Natural killer cell treated with Interleukin-12 subunit alpha and Interleukin-12 subunit beta and Interleukin-15 and Interleukin-18, amount 100 ng/mL, for 72 hours (primary cell): ENCODE results near the gene TMEM72. TPM values are rescaled to one million over a fixed set of nuclear protein-coding genes. Genes with fewer than 3 reads are reported as not detected.
A peak's percentile ranks its signal among the peaks of the same experiment; 100 is the strongest.

Source experiments
- ATAC-seq, 2 donors: fragments of 150-1000 bp; cut with Tn5 transposase in 1 of 2; sonication (Bioruptor Pico), chemical (Tn5 transposase) in 1 of 2; 2 replicates each; pipeline ENCODE4 v1.10.0; 2021
- DNase-seq: peaks from one replicate; pipeline ENCODE4 v3.0.0; 2022; ENCODE audit warnings: low spot score
- H3K27ac Mint-ChIP-seq, 2 donors: 1 replicate in 1 of 2; 2 replicates in 1 of 2; pipeline ENCODE4 v1.8.0; 2022; ENCODE audit warnings: mixed read lengths in 2 of 2, mild to moderate bottlenecking in 1 of 2, moderate library complexity in 1 of 2
- H3K27me3 Mint-ChIP-seq, 2 donors: 1 replicate in 1 of 2; 2 replicates in 1 of 2; pipeline ENCODE4 v1.8.0; 2022; ENCODE audit warnings: mixed read lengths in 2 of 2
- H3K36me3 Mint-ChIP-seq: one replicate; pipeline ENCODE4 v1.8.0; 2022; ENCODE audit warnings: mixed read lengths
- H3K4me1 Mint-ChIP-seq, 2 donors: 1 replicate in 1 of 2; 2 replicates in 1 of 2; pipeline ENCODE4 v1.8.0; 2022; ENCODE audit warnings: low read depth in 2 of 2, mixed read lengths in 2 of 2, mild to moderate bottlenecking in 1 of 2
- H3K4me3 Mint-ChIP-seq: one replicate; pipeline ENCODE4 v1.8.0; 2022; ENCODE audit warnings: mixed read lengths
- H3K9me3 Mint-ChIP-seq: 2 replicates; pipeline ENCODE4 v1.8.0; 2022; ENCODE audit warnings: mixed read lengths
- total RNA-seq, 2 donors: library from RNA; stranded (reverse); gene quantifications; one replicate each; pipeline ENCODE4 v1.2.3, GENCODE V29; 2022

Gene TMEM72
- total RNA-seq, 2 donors from 2014 or later, result not detected

GRCh38 chr10:44971935-44972757 is 61.0 kb downstream of the TMEM72 start:
- H3K4me3 Mint-ChIP-seq, result no peak overlapping the region
- DNase-seq (no peak), ATAC-seq (no peak)
- no peaks in the 10 kb centered on the region for H3K36me3 Mint-ChIP-seq
- no peak overlapping the region for H3K27ac Mint-ChIP-seq
- peaks cover 37 to 58% of the 10 kb centered on the region in 2 donors for H3K4me1 Mint-ChIP-seq
- no peaks in the 10 kb centered on the region for H3K27me3 Mint-ChIP-seq
- H3K9me3 Mint-ChIP-seq, result peaks cover 4% of the 10 kb centered on the region

GRCh38 chr10:44972874-44973306 is 61.8 kb downstream of the TMEM72 start:
- DNase-seq, result no peak
- Mint-ChIP-seq H3K9me3 (peaks cover 4% of the 10 kb centered on the region), H3K27me3 (no peaks in the 10 kb centered on the region), H3K4me3 (no peak overlapping the region), H3K36me3 (no peaks in the 10 kb centered on the region), H3K4me1 (peaks cover 31 to 55% of the 10 kb centered on the region in 2 donors), H3K27ac (peak overlapping the region; percentile 41 to 86)
- no peak for ATAC-seq

- ATAC-seq (peak; percentile 17 to 67), DNase-seq (peak; percentile 84)
- Mint-ChIP-seq H3K4me1 (peaks cover 25 to 48% of the 10 kb centered on the region in 2 donors), H3K27me3 (no peaks in the 10 kb centered on the region), H3K27ac (peak overlapping the region; percentile 41 to 86), H3K36me3 (no peaks in the 10 kb centered on the region), H3K4me3 (peak overlapping the region; percentile 39), H3K9me3 (peaks cover 4% of the 10 kb centered on the region)
Measured at GRCh38 chr10:44973323-44974081, 62.4 kb downstream of the TMEM72 start.

- ATAC-seq (no peak), DNase-seq (no peak)
- Mint-ChIP-seq H3K9me3 (no peaks in the 10 kb centered on the region), H3K27ac (peak overlapping the region; percentile 41 to 86), H3K36me3 (no peaks in the 10 kb centered on the region), H3K4me1 (peaks cover 19 to 42% of the 10 kb centered on the region in 2 donors), H3K4me3 (peak overlapping the region; percentile 59), H3K27me3 (no peaks in the 10 kb centered on the region)
Measured at GRCh38 chr10:44974082-44974627, 63.0 kb downstream of the TMEM72 start.

DNA sequence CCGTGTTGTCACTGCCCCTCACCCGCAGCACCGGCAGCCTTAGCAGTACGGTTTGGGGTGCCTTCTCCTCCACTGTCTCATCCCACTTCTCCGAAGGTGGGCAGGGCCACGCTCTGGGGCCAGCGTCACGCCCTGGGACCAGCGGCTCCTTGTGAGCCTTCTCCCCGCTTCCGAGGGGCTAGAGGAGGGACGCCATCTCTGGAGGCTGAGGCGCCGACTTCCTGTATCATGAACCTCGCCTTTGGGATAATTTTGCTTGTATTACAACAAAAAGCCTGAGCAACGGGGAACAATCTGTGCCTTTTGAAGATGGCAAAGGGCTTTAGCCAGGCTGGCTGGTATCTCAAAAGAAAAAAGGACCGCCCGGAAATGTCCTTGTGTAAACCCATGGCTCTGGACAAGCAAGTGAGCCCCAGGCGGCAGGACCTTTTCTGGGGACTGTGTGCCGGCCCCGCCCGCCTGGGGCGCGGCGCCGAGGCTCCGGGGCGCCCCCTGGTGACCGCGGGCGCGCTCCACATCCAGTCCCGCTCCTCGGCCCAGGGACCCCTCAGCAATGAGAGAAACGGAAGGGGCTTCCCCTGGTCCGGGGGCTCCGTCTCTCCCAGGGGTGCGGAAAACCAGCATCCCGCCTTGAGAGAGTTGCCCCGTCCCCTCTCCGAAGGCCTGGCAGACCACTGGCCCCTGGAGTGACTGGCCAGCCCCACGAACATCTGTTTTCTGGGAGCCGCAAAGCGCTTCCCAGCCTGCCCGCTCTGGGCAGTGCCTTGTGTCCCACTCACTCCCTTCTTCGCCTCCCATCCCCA is 63.7 kb downstream of the TMEM72 start:
- ATAC-seq, result peak; percentile 89 to 92
- Mint-ChIP-seq H3K4me1 (peaks cover 12 to 35% of the 10 kb centered on the region in 2 donors), H3K4me3 (peak overlapping the region; percentile 59)

GRCh38 chr10:44975431-44976331 is 64.5 kb downstream of the TMEM72 start:
- DNase-seq, result no peak
- no peaks in the 10 kb centered on the region for H3K27me3 Mint-ChIP-seq
- ATAC-seq, result no peak
- H3K36me3 Mint-ChIP-seq, result no peaks in the 10 kb centered on the region
- H3K27ac Mint-ChIP-seq, result peak overlapping the region in 1 of 2 donors; percentile 50
- H3K4me3 Mint-ChIP-seq, result no peak overlapping the region
- H3K9me3 Mint-ChIP-seq, result no peaks in the 10 kb centered on the region
- H3K4me1 Mint-ChIP-seq, result peaks cover 10 to 31% of the 10 kb centered on the region in 2 donors

More for the DNA sequence above, 63.7 kb downstream of the TMEM72 start:
- Mint-ChIP-seq H3K36me3 (no peaks in the 10 kb centered on the region), H3K27me3 (no peaks in the 10 kb centered on the region), H3K9me3 (no peaks in the 10 kb centered on the region), H3K27ac (peak overlapping the region in 1 of 2 donors; percentile 41)
- peak; percentile 80 for DNase-seq

DNA sequence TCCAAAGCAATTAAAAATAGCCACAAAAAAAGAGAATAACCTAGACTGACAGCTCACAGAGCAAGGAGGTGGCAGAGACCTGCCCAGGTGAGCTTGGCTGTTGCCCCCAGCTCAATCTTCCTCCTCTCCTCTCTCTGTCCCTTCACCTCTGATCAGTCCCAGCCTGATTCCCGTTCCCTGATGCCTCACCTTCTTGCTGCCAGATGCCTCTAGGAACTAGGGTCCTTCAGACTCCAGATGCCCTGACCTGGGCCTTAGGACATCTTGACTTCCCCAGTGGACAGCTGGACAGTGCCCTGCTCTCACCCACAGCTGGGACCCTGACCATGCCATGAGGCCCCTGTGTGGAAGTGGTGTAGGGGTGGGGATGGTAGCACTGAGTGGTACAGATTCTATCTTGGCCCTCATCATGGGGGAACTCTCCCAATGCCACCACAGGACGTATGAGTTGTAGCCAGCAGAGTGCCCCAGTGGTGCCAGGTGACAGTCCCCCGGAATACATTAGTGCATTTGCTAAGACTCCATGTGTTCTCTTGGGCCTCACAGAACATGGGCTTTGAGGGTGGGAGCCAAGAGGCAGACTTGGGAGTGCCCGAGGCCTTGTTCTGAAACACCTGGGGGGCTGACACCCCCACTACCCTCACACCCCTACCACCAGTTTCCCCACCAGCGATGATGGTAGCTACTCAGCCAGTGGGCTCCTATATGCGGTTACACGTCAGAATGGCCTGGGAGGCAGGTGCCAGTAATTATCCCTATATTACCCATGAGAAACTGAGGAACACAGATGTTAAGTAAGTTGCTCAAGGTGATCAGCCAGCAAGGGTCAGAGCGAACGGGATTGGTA is 65.4 kb downstream of the TMEM72 start:
- Mint-ChIP-seq H3K4me3 (no peak overlapping the region), H3K27ac (peak overlapping the region in 1 of 2 donors; percentile 50)
- ATAC-seq, result no peak

GRCh38 chr10:44977287-44978212 is 66.4 kb downstream of the TMEM72 start:
- peaks cover 10 to 26% of the 10 kb centered on the region in 2 donors for H3K4me1 Mint-ChIP-seq
- DNase-seq (no peak), ATAC-seq (no peak)
- H3K9me3 Mint-ChIP-seq, result no peaks in the 10 kb centered on the region
- no peak overlapping the region for H3K4me3 Mint-ChIP-seq
- H3K36me3 Mint-ChIP-seq, result no peaks in the 10 kb centered on the region
- H3K27me3 Mint-ChIP-seq, result no peaks in the 10 kb centered on the region
- H3K27ac Mint-ChIP-seq, result no peak overlapping the region

More for the DNA sequence above, 65.4 kb downstream of the TMEM72 start:
- Mint-ChIP-seq H3K27me3 (no peaks in the 10 kb centered on the region), H3K36me3 (no peaks in the 10 kb centered on the region), H3K9me3 (no peaks in the 10 kb centered on the region), H3K4me1 (peaks cover 10 to 29% of the 10 kb centered on the region in 2 donors)
- DNase-seq, result no peak

DNA sequence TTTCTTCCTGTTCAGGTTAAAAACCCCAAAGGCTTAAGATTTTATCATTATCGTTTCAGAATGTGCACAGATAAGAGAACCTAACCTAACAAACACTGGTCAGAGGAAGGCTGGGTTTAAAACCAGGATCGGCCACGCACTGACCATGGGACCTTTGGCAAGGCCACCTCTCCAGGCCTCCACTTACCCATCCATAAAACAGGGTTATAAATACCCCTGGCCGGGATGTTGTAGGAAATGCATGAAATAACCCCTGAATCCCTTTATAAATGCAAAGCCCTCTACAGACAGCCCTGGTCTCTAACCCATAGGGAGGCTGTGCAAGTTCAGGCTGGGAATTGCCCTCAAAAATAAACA is 67.1 kb downstream of the TMEM72 start:
- DNase-seq (no peak), ATAC-seq (no peak)
- Mint-ChIP-seq H3K4me1 (peaks cover 10 to 19% of the 10 kb centered on the region in 2 donors), H3K9me3 (no peaks in the 10 kb centered on the region), H3K36me3 (no peaks in the 10 kb centered on the region), H3K27ac (no peak overlapping the region), H3K27me3 (no peaks in the 10 kb centered on the region), H3K4me3 (no peak overlapping the region)

DNA sequence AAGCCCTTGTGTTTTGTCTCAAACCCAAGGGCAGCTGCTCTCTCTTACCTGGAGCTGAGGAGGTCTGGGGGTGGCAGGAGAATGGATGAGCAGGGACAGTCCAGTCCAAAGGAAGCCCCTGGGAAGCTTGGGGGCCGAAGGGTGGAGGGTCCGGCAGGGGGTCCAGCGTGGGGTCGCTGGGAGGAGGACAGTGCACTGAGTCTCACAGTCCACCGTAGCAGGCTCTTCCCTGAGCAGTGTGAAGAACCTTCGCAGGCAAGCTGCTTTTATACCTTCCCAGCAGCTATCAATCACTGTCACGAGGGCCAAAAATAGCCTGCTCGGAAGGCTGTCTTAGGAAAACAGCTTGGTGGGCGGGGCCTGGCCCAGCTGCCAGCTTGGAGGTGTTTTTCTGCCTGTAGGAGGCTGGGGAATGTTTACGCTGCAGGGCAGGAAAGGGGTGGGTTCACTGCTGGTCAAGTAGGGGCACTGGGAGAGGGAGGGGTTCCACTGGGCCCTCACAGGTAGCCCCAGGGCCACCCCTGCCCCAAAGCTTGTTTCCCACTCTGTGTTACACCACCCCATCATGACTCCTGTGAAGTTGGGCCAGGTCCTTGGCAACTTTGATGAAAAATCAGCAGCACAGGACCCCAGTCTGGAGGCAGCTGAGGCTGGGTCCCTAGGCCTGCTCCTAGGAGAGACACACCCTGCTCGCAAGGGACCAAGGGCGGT is 67.6 kb downstream of the TMEM72 start, which contains the start of gene DEPP1:
Gene DEPP1 (minus strand): TSS at position 240 of the 711 bp plus-strand sequence. CDS start 779 bp downstream, outside the sequence.
- DNase-seq (no peak), ATAC-seq (no peak)
- H3K4me1 Mint-ChIP-seq, result peaks cover 5 to 14% of the 10 kb centered on the region in 2 donors
- no peaks in the 10 kb centered on the region for H3K9me3 Mint-ChIP-seq
- H3K4me3 Mint-ChIP-seq, result no peak within 1 kb of the TSS
- H3K27ac Mint-ChIP-seq, result no peak within 1 kb of the TSS
- H3K27me3 Mint-ChIP-seq, result no peaks in the 10 kb centered on the region
- H3K36me3 Mint-ChIP-seq, result no peaks in the 10 kb centered on the region
